GM10266 (cell line): ENCODE results near the gene PPP1R13L.
"Not testable (repeated sequence)": the region's sequence is repeated elsewhere in the genome, so short reads cannot be mapped to it uniquely, and the experiment has no call there.

ENCODE experiments used
- DNase-seq: peaks from one replicate; pipeline ENCODE4 v3.0.0; 2012; ENCODE audit errors: extremely low spot score
- TF ChIP-seq, protein P1 (sequence below): IDR thresholded peaks from 2 replicates; pipeline ENCODE4 v1.5.1; 2012; ENCODE audit warnings: mild to moderate bottlenecking, low read depth; ENCODE audit not compliant: control insufficient read depth, insufficient read depth; ENCODE audit errors: missing control alignments

PPP1R13L gene

DNA sequence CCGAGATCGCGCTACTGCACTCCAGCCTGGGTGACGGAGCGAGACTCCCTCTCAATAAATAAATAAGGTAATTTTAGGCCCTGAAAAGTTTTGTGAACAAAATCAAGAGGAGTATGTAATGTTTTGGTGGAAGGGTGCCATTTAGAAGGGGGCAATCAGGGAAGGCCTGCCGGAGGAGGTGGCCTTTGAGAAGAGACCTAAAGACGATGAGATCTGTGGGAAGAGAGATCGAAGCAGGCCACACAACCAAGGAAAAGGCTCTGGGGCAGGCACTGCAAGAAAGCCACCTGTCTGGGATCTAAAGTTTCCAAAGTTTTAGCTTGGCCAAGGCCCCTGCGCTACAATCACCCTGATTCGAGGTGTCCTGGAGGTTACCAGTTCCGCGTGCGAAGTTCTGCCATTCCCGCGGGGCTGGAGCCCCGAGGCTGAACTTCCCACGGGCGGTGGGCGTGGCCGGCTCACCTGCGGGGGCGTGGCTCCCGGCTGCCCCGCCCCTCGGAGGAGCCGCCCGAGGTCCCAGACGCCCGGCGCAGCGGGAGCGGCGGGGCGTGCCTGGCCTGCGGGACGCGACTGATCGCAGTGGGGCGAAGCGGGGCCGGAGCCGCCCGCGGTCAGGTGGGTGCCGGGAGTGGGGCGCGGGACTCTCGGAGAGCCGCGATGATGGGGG, 64.5 kb downstream of the PPP1R13L start, which contains the start of gene KLC3:
Gene KLC3 (plus strand): TSS at position 519 of the 667 bp plus-strand sequence. CDS start 4,792 bp downstream, outside the sequence.
- TF ChIP-seq, protein P1, sequence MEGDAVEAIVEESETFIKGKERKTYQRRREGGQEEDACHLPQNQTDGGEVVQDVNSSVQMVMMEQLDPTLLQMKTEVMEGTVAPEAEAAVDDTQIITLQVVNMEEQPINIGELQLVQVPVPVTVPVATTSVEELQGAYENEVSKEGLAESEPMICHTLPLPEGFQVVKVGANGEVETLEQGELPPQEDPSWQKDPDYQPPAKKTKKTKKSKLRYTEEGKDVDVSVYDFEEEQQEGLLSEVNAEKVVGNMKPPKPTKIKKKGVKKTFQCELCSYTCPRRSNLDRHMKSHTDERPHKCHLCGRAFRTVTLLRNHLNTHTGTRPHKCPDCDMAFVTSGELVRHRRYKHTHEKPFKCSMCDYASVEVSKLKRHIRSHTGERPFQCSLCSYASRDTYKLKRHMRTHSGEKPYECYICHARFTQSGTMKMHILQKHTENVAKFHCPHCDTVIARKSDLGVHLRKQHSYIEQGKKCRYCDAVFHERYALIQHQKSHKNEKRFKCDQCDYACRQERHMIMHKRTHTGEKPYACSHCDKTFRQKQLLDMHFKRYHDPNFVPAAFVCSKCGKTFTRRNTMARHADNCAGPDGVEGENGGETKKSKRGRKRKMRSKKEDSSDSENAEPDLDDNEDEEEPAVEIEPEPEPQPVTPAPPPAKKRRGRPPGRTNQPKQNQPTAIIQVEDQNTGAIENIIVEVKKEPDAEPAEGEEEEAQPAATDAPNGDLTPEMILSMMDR: no peak
- peak; percentile 63 for DNase-seq

DNA sequence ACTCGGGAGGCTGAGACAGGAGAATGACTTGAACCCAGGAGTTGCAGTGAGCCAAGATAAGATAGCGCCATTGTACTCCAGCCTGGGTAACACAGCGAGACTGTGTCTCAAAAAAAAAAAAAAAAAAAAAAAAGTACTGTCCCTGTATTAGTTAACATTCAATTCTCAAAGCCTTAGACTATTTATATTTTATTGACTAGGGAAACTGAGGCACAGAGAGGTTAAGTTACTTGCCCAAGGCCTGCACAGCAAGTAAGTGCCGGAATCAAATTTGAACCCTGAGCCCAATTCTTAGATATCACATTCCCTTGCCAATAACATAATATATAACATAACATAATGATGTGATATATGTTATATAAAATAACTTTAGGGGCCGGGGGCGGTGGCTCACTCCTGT, 65.2 kb downstream of the PPP1R13L start:
- TF ChIP-seq, protein P1: no peak
- no peak for DNase-seq

DNA sequence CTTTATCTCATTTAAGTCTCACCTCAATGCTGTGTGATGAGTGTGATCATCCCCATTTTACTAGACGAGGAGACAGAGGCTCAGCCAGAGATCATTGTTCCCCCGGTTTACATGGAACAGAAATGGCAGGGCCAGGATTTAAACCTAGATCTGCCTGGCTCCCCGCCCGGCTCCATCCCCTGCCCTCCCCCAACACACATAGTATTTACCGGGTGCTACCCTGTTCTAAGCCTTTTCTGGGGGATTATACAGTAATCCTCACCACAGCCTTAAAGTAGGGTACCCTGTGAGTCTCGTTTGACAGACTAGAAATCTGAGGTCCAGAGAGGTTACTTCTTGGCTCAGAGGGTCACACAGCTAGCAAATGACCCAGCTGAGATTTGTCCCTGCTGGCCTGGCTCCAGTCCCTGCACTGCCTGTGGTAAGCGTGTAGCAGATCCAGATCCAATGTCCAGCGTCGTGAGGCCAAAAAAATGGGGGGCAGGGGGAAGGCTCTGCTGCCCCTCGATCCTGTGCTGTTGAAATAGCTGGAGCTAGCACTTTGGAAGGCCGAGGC, 68.1 kb downstream of the PPP1R13L start:
- no peak for DNase-seq
- TF ChIP-seq, protein P1: no peak

DNA sequence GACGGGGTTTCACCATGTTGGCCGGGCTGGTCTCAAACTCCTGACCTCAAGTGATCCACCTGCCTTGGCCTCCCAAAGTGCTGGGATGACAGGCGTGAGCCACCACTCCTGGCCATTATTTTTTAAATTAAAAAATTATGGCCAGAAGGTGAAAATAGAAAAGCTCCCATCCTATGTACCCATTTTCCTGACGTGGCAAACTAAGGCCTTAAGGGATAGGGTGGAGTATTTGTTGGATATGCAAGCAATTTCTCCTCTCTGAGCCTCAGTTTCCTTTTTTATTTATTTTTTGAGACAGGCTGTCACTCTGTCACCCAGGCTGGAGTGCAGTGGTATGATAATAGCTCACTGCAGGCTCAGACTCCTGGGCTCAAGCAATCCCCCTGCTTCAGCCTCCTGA, 70.0 kb downstream of the PPP1R13L start:
- DNase-seq: not testable (repeated sequence)

DNA sequence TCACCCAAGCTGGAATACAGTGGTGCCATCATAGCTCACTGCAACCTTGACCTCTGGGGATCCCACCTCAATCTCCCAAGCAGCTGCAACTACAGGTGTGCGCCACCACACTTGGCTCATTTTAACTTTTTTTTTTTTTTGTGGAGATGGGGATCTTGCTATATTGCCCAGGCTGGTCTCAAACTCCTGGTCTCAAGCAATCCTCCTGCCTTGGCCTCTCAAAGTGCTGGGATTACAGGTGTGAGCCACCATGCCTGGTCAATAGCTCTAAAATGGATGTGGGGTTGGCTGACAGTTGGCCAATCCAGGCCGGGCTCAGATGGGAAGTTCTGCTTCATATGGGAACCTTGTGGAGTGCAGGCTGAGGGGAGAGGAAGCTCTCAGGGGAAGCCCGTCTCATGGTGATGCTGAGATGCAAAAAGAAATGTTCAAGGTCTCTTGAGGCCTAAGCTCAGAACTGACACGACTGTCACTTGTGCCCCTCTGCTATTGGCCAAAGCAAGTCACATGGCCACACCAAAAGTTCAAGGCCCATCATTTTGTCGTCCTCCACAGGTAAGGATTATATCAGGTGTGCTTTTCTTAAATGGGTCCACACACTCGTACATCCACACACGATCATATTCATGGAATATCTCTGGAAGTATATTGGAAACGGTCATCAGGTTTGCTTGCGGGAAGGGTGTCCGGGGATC, 71.1 kb downstream of the PPP1R13L start:
- TF ChIP-seq, protein P1: no peak
- no peak for DNase-seq

DNA sequence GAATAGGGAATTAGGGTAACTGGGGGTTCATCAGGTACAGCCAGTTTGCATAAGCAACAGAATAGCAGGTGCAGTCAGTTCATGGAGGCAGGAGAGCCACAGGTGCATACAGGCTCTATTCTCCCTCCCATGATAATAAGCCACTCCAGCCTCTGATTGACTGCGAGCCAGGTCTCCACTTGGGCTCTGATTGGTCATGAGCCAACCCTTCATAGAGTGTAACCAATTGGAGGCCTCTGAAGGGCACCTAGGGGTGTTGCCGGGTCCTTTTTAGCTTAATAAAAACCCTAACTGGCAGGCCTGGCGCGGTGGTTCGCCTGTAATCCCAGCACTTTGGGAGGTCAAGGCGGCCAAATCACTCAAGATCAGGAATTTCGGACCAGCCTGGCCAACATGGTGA, 73.5 kb downstream of the PPP1R13L start:
- no peak for DNase-seq
- TF ChIP-seq, protein P1: no peak
